NCI-H345 treated with DMSO at 0.1 percent for 48 hours (cell line): ENCODE measurements around the gene GADL1.

Experiments
- DNase-seq: peaks from one replicate; lab custom pipeline; 2025; ENCODE audit not compliant: unreplicated experiment; lab: John Stamatoyannopoulos, UW

Gene GADL1

GRCh38 chr3:30696896-30697295 is 197.6 kb downstream of the GADL1 start:
- DNase-seq = no peak

DNA sequence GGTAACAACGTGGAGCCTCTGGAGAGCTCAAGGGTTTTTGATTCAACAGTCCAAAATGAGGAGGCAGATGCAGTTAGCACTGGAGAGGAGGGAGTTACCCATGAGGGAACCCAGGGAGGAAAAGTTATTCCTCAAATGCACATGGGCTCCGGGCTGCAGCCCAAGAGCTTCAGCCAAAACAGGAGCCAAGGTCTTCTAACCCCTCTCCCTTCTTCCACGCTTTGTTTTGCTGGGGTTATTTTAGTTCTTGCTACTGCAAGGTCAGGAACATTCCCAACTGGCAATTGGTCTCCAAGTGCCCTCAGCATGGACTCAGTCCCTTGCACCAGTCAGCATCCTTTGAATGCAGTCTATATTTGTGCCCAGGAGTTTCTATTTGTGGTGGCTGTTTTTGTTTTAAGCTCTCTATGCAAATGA is 198.1 kb downstream of the GADL1 start:
- DNase-seq = no peak

GRCh38 chr3:30695302-30696061 is 199.0 kb downstream of the GADL1 start:
- no peak for DNase-seq

DNA sequence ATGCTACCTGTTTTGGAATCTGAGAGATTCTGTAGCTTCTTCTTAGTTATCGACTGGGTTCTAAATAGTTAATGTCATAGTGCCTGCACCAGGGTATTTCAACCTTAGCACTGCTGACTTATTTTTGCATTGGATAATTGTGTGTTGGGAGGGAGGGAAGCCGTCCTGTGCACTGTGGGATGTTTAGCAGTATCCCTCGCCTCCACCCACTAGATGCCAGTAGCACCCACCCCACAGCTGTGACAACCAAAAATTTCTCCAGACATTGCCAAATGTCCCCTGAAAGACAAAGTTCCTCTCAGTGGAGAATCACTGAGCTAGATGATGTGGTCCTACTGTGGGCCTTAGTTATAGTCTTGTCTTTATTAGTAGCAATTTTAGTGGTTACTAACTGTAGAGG is 199.8 kb downstream of the GADL1 start:
- DNase-seq = no peak

DNA sequence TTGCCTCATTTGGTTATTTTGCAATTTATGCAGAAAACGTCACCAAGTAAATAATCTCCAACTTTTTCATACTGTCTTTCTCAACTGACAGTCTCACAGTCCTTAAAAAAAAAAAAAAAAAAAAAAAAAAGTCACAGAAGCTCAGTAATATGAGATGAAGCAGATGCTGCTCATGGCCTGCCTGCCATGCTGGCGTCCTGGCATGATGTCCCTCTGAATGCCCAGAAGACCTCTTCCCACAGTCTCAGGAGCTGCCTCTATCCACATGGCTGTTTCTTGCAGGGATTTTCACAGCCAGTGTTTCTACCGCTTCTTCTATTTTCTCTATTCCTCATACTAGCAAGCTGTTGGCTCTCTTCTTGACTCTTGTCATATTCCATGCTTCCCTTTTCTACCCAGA is 200.3 kb downstream of the GADL1 start:
- DNase-seq = no peak

GRCh38 chr3:30693470-30694120 is 200.9 kb downstream of the GADL1 start:
- DNase-seq = peak; percentile 25

DNA sequence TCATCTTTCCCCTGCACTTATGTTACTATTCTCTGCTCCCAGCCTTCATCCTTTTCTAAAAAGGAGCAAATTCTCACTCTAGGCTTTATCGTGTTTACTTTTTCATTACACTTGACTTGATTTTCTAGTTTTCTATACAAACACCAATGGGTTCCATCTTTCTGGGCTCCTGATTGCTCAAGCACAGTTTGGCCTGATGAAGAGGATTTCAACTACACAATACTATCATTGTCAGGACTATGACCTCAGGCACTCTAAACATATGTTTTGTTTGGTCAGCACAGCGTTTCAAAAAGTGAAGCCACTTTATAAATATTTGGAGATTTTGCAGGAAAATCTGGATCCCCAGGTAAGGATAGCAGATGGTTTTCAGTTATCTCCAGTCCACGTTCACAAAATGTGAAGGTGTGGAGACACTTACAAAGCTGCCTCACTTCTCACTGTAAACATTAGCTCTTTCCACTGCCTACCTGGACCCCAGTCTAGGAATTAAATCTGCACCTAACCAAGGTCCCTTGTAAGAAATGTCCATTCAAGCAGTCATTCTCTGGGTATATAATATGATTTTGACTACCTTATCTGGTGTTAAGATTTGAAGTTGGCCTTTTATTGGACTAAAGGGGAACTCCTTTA is 201.8 kb downstream of the GADL1 start:
- DNase-seq = no peak

DNA sequence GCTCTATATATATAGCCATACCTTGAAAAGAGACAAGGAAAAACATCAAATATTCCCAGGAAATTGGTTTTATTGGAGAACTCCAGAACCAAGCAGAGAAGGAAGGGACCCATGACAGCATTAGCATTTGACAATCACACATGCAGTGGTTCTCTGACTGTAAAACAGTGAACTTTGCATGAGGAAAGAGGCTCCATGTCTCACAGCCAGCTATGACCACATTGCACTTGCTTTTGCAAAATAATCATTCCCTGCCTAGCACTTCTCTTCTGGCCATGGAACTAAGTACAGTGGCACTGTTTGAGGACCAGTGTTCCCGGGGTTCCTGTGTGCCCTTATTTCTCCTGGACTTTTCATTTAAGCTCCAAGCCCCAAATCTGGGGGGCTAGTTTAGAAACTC is 202.5 kb downstream of the GADL1 start:
- DNase-seq = no peak

- no peak for DNase-seq
Measured at GRCh38 chr3:30691249-30691880, 203.1 kb downstream of the GADL1 start.

GRCh38 chr3:30690199-30690598 is 204.3 kb downstream of the GADL1 start:
- no peak for DNase-seq

GRCh38 chr3:30688776-30689641 is 205.5 kb downstream of the GADL1 start:
- DNase-seq = no peak

GRCh38 chr3:30687930-30688570 is 206.4 kb downstream of the GADL1 start:
- no peak for DNase-seq

DNA sequence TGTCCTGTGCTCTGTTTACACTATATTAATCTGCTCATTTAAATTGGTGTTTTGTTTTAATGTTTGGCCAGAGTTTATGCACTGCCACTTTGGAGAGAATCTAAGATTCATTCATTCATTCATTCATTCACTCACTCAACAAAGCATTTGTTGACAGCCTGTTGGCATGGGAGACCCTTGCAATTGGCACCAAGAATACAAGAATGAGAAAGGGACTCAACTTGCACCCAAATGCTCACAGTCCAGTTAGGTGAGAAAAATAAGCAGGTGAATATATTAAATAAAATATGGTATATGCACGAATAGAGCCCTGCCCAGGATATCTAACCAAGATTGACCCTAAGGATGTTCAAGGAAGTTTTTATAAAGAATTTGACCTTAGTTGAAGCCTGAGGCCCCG is 207.7 kb downstream of the GADL1 start:
- no peak for DNase-seq

- no peak for DNase-seq
Measured at GRCh38 chr3:30686176-30686575, 208.3 kb downstream of the GADL1 start.

GRCh38 chr3:30685267-30685667 is 209.2 kb downstream of the GADL1 start:
- DNase-seq = no peak

DNA sequence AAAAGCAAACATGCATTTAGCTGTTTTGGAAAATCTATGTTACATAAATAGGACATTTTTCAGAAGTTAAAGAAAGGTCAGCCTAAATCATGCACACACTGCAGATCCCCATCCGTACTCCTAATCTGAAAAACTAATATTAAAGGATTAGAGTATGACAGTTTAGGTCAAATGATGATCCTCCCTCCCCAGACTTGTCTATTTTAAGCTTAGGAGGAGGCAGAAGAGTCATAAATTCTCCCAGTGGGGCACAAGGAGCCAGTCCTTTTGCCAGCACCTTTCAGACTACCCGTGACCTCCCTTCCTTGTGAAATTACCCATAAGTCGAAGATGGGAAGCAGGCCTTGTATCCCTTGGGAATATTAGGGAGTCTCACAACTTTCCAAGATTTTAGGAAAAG is 210.1 kb downstream of the GADL1 start:
- DNase-seq = no peak

GRCh38 chr3:30683769-30684168 is 210.7 kb downstream of the GADL1 start:
- DNase-seq = no peak

DNA sequence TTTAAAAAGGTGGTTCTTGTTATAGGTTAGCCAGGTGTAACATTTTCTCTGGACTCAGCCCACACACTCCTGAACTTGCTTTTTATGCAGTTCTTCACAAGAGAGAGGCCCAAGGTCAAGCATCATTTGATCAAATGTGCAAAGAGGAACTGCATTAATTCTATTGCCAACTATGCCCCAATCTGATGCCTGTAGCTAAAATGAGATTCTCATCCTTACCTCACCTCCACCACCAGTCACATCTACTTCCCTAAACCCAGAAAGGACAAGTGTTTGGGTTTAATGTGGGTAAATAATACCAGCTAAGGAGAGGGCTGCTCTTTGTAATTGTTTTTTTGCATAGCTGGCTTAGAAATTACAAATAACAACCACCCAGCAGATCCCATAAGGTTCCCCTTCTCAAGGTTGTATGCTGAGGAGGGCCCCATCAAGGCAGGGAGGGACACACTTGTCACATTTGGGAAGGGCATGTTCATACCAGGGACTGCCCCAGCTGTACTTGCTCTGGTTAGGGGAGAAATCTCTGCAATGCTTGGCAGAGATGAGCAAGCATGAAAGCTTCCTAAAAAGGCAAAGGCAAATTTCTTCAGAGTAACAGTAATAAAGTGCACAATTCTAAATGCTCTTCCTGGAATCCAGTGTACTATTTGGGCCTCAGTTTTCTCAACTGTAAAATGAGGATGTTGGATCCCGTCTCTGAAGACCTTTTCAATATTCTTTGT is 211.9 kb downstream of the GADL1 start:
- DNase-seq = no peak

DNA sequence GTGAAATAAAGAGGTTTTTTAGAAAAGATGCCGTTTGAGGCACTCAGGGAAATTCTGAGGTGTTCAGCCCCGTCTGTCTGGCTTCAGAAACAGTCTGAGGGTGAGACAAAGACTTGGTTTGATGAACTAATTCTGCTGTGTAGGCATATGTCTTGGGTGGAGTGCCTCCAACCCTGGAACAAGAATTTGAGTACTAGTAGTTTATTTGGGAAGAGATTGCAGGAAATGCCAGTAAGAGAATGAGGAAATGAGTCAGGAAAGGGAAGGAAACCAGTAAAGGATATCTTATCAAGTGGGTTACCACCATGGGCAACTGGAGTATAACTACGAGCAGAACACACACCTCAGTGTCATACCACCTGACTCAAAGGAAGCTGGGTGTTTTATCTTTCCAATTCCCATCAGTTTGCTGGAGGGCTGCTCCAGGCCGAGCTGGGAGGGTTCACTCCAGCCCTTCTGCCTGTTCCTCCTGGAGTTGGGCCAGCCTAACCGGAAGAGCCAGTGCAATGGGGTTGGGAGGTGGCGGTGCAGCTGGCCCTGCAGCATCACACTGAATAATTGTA is 212.7 kb downstream of the GADL1 start:
- no peak for DNase-seq
